Astrocyte (in vitro differentiated cells and primary cell): ENCODE measurements around the gene CACNG7. TPM values are rescaled to one million over a fixed set of nuclear protein-coding genes. Genes with fewer than 3 reads are reported as not detected.

Source experiments
- DNase-seq: peaks from one replicate; pipeline ENCODE4 v3.0.0-alpha.2; 2010; ENCODE audit warnings: low read depth
- FAIRE-seq: peaks from 2 replicates; lab custom pipeline; 2011; peaks lifted over from hg19 to GRCh38; lab: Jason Lieb, UNC
- H2AFZ ChIP-seq: 2 replicates; pipeline ENCODE4 v1.6.0; 2012; ENCODE audit warnings: low read depth, low read length, inconsistent platforms
- H3K27ac ChIP-seq: 2 replicates; pipeline ENCODE4 v1.5.1; 2011; ENCODE audit warnings: low read depth, low read length, inconsistent platforms
- H3K27me3 ChIP-seq: 2 replicates; pipeline ENCODE4 v1.6.0; 2011; ENCODE audit warnings: low read length, inconsistent platforms; ENCODE audit not compliant: insufficient read depth
- H3K36me3 ChIP-seq: 2 replicates; pipeline ENCODE4 v1.5.1; 2011; ENCODE audit warnings: low read length, inconsistent platforms; ENCODE audit not compliant: insufficient read depth
- H3K4me1 ChIP-seq: 2 replicates; pipeline ENCODE4 v1.5.1; 2011; ENCODE audit warnings: low read length, inconsistent platforms; ENCODE audit not compliant: insufficient read depth
- H3K4me2 ChIP-seq: 2 replicates; pipeline ENCODE4 v1.6.0; 2012; ENCODE audit warnings: low read length, inconsistent platforms
- H3K4me3 ChIP-seq: 2 replicates; pipeline ENCODE4 v1.5.1; 2011; ENCODE audit warnings: low read depth, mild to moderate bottlenecking, low read length, inconsistent platforms; ENCODE audit not compliant: insufficient read depth
- H3K79me2 ChIP-seq: 2 replicates; pipeline ENCODE4 v1.6.0; 2012; ENCODE audit warnings: mild to moderate bottlenecking, low read length, inconsistent platforms; ENCODE audit not compliant: insufficient read depth
- H3K9ac ChIP-seq: 2 replicates; pipeline ENCODE4 v1.6.0; 2012; ENCODE audit warnings: mild to moderate bottlenecking, low read length, inconsistent platforms
- H3K9me3 ChIP-seq: 2 replicates; pipeline ENCODE4 v1.5.1; 2012; ENCODE audit warnings: low read depth, mild to moderate bottlenecking, low read length, inconsistent platforms; ENCODE audit not compliant: insufficient read depth
- H4K20me1 ChIP-seq: 2 replicates; pipeline ENCODE4 v1.6.0; 2012; ENCODE audit warnings: low read length, inconsistent platforms; ENCODE audit not compliant: insufficient read depth
- H3K27ac Mint-ChIP-seq: one replicate; pipeline ENCODE4 v1.8.0; 2021; ENCODE audit warnings: mild to moderate bottlenecking, mixed read lengths; ENCODE audit not compliant: unreplicated experiment
- H3K27me3 Mint-ChIP-seq: one replicate; pipeline ENCODE4 v1.8.0; 2021; ENCODE audit warnings: low read depth, mixed read lengths; ENCODE audit not compliant: unreplicated experiment
- H3K36me3 Mint-ChIP-seq: one replicate; pipeline ENCODE4 v1.8.0; 2021; ENCODE audit warnings: low read depth, mixed read lengths; ENCODE audit not compliant: unreplicated experiment
- H3K4me1 Mint-ChIP-seq: one replicate; pipeline ENCODE4 v1.8.0; 2021; ENCODE audit warnings: low read depth, mixed read lengths; ENCODE audit not compliant: unreplicated experiment
- H3K4me3 Mint-ChIP-seq: one replicate; pipeline ENCODE4 v1.8.0; 2021; ENCODE audit warnings: mild to moderate bottlenecking, moderate library complexity, mixed read lengths; ENCODE audit not compliant: unreplicated experiment
- H3K9me3 Mint-ChIP-seq: one replicate; pipeline ENCODE4 v1.8.0; 2021; ENCODE audit warnings: mild to moderate bottlenecking, mixed read lengths; ENCODE audit not compliant: unreplicated experiment
- EZH2 ChIP-seq: IDR thresholded peaks from 2 replicates; pipeline ENCODE4 v1.6.1; 2012; ENCODE audit warnings: mild to moderate bottlenecking, low read length, inconsistent platforms; ENCODE audit not compliant: insufficient read depth
- total RNA-seq: library from RNA; stranded (reverse); gene quantifications from 2 replicates; pipeline ENCODE4 v1.2.1, GENCODE V29; 2021
- TF ChIP-seq, protein P1 (sequence below): IDR thresholded peaks from 2 replicates; pipeline ENCODE4 v1.5.1; 2011; ENCODE audit warnings: low read depth, mild to moderate bottlenecking, inconsistent platforms, low read length, moderate library complexity; ENCODE audit not compliant: insufficient read depth

The CACNG7 gene
- total RNA-seq, 1 donor from 2014 or later, result 3.5 TPM

DNA sequence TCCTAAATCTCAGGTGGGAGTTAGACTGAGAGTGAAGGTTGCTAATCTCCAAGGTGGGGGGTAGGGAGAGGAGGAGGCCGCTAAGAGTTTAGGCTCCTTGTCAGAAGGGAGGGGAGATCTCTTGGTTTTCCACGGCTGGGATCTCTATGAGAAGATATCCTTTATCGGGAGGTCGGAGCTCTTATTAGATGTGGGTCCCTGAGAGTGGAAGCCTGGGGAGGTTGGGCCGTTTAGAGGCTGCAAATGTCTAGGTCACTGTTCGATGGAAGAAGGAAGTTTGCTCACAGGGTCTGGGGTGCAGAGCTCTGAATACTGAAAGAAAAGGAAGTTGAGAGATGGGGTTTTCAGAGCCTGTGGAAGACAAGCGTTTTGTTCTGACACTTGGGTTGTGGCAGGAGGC, 37.6 kb upstream of the CACNG7 start:
- peaks cover 9% of the 10 kb centered on the region for H3K36me3 ChIP-seq
- H3K4me2 ChIP-seq, result peak overlapping the region; percentile 79
- H3K4me3 ChIP-seq, result no peak overlapping the region
- no peak for TF ChIP-seq EZH2
- TF ChIP-seq, protein P1, sequence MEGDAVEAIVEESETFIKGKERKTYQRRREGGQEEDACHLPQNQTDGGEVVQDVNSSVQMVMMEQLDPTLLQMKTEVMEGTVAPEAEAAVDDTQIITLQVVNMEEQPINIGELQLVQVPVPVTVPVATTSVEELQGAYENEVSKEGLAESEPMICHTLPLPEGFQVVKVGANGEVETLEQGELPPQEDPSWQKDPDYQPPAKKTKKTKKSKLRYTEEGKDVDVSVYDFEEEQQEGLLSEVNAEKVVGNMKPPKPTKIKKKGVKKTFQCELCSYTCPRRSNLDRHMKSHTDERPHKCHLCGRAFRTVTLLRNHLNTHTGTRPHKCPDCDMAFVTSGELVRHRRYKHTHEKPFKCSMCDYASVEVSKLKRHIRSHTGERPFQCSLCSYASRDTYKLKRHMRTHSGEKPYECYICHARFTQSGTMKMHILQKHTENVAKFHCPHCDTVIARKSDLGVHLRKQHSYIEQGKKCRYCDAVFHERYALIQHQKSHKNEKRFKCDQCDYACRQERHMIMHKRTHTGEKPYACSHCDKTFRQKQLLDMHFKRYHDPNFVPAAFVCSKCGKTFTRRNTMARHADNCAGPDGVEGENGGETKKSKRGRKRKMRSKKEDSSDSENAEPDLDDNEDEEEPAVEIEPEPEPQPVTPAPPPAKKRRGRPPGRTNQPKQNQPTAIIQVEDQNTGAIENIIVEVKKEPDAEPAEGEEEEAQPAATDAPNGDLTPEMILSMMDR, result no peak
- H3K36me3 Mint-ChIP-seq, result peaks cover 14% of the 10 kb centered on the region
- H2AFZ ChIP-seq, result no peak overlapping the region
- peak overlapping the region; percentile 67 for H3K4me3 Mint-ChIP-seq
- H3K4me1 ChIP-seq, result peaks cover 7% of the 10 kb centered on the region
- H3K9ac ChIP-seq, result no peak overlapping the region
- FAIRE-seq (no peak), DNase-seq (no peak)
- H3K27me3 Mint-ChIP-seq, result no peaks in the 10 kb centered on the region
- no peak overlapping the region for H3K27ac Mint-ChIP-seq
- no peaks in the 10 kb centered on the region for H3K9me3 Mint-ChIP-seq
- no peaks in the 10 kb centered on the region for H3K9me3 ChIP-seq
- H3K79me2 ChIP-seq, result peaks cover 59% of the 10 kb centered on the region
- no peak overlapping the region for H3K27ac ChIP-seq
- no peaks in the 10 kb centered on the region for H3K27me3 ChIP-seq
- peaks cover 57% of the 10 kb centered on the region for H4K20me1 ChIP-seq
- peaks cover 8% of the 10 kb centered on the region for H3K4me1 Mint-ChIP-seq

GRCh38 chr19:53872762-53873161, 36.3 kb upstream of the CACNG7 start:
- peaks cover 68% of the 10 kb centered on the region for H4K20me1 ChIP-seq
- FAIRE-seq (no peak), DNase-seq (no peak)
- peaks cover 12% of the 10 kb centered on the region for H3K36me3 ChIP-seq
- no peak for TF ChIP-seq EZH2
- TF ChIP-seq, protein P1, result no peak
- no peak overlapping the region for H3K9ac ChIP-seq
- peak overlapping the region; percentile 66 for H3K4me3 Mint-ChIP-seq
- no peak overlapping the region for H3K4me3 ChIP-seq
- no peak overlapping the region for H3K27ac Mint-ChIP-seq
- peaks cover 5% of the 10 kb centered on the region for H3K4me1 Mint-ChIP-seq
- H3K27me3 ChIP-seq, result no peaks in the 10 kb centered on the region
- no peaks in the 10 kb centered on the region for H3K27me3 Mint-ChIP-seq
- H2AFZ ChIP-seq, result no peak overlapping the region
- H3K27ac ChIP-seq, result no peak overlapping the region
- H3K4me1 ChIP-seq, result no peaks in the 10 kb centered on the region
- H3K36me3 Mint-ChIP-seq, result peaks cover 21% of the 10 kb centered on the region
- no peaks in the 10 kb centered on the region for H3K9me3 ChIP-seq
- H3K79me2 ChIP-seq, result peaks cover 58% of the 10 kb centered on the region
- no peak overlapping the region for H3K4me2 ChIP-seq
- H3K9me3 Mint-ChIP-seq, result no peaks in the 10 kb centered on the region

DNA sequence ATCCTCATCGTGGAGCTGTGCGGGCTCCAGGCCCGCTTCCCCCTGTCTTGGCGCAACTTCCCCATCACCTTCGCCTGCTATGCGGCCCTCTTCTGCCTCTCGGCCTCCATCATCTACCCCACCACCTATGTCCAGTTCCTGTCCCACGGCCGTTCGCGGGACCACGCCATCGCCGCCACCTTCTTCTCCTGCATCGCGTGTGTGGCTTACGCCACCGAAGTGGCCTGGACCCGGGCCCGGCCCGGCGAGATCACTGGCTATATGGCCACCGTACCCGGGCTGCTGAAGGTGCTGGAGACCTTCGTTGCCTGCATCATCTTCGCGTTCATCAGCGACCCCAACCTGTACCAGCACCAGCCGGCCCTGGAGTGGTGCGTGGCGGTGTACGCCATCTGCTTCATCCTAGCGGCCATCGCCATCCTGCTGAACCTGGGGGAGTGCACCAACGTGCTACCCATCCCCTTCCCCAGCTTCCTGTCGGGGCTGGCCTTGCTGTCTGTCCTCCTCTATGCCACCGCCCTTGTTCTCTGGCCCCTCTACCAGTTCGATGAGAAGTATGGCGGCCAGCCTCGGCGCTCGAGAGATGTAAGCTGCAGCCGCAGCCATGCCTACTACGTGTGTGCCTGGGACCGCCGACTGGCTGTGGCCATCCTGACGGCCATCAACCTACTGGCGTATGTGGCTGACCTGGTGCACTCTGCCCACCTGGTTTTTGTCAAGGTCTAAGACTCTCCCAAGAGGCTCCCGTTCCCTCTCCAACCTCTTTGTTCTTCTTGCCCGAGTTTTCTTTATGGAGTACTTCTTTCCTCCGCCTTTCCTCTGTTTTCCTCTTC, 35.1 kb upstream of the CACNG7 start:
- no peak for TF ChIP-seq EZH2
- TF ChIP-seq, protein P1, result no peak
- Mint-ChIP-seq H3K27me3 (no peaks in the 10 kb centered on the region), H3K27ac (no peak overlapping the region), H3K4me1 (peaks cover 5% of the 10 kb centered on the region), H3K36me3 (peaks cover 21% of the 10 kb centered on the region), H3K9me3 (no peaks in the 10 kb centered on the region), H3K4me3 (no peak overlapping the region)
- peaks cover 68% of the 10 kb centered on the region for H4K20me1 ChIP-seq
- H3K9ac ChIP-seq, result no peak overlapping the region
- H3K27ac ChIP-seq, result no peak overlapping the region
- H3K79me2 ChIP-seq, result peaks cover 47% of the 10 kb centered on the region
- DNase-seq, result no peak
- H3K4me2 ChIP-seq, result peak overlapping the region; percentile 26
- peaks cover 3% of the 10 kb centered on the region for H3K4me1 ChIP-seq
- FAIRE-seq, result no peak
- no peaks in the 10 kb centered on the region for H3K9me3 ChIP-seq
- H3K27me3 ChIP-seq, result no peaks in the 10 kb centered on the region
- no peak overlapping the region for H2AFZ ChIP-seq
- peaks cover 12% of the 10 kb centered on the region for H3K36me3 ChIP-seq
- H3K4me3 ChIP-seq, result no peak overlapping the region
